ENCODE measurements around the gene DCPS.
A peak's percentile ranks its signal among the peaks of the same experiment; 100 is the strongest.
"Not testable (repeated sequence)": the region's sequence is repeated elsewhere in the genome, so short reads cannot be mapped to it uniquely, and the experiment has no call there.

The DCPS gene

GRCh38 chr11:126357969-126358762 lies 54.3 kb downstream of the DCPS start:
- Histone ChIP-seq H3K4me3 (ENCODE audit: low read length) (no peak overlapping the region), H3K9ac (ENCODE audit: low read depth, low read length) (no peak overlapping the region)

DNA sequence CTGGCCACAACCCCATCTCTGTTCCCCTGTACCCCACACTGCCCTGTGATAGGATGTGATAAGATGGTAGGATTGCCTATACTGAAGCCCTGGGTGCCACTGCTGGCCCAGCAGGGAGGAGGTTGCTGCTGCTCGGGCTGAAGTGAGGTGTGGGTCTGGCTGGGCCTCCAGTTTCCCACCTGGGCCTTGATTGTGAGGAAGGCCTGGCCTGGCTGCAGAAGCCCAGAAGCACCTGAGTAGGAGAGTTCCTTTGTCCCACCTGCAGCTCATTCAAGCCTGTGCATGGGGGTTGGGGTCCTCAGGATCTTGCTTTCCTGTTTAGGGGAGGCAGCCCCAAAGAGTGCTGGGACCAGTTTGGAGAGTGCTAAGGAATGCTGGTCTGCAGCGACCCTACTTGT lies 54.9 kb downstream of the DCPS start:
- Histone ChIP-seq H3K4me1 (ENCODE audit: control insufficient read depth, insufficient read depth, low read length) (peaks cover 33% of the 10 kb centered on the region), H3K9ac (ENCODE audit: low read depth, low read length) (no peak overlapping the region), H3K4me2 (ENCODE audit: low read length) (no peak overlapping the region)

More at GRCh38 chr11:126357969-126358762, 54.3 kb downstream of the DCPS start:
- Histone ChIP-seq H3K4me1 (ENCODE audit: control insufficient read depth, insufficient read depth, low read length) (peaks cover 39% of the 10 kb centered on the region), H3K36me3 (ENCODE audit: insufficient read depth, low read length) (no peaks in the 10 kb centered on the region), H3K4me2 (ENCODE audit: low read length) (peak overlapping the region; percentile 96), H3K27me3 (ENCODE audit: control insufficient read depth, insufficient read depth, low read length) (no peaks in the 10 kb centered on the region), H3K9me3 (replicated peaks; ENCODE audit: low read length) (no peaks in the 10 kb centered on the region)

DNA sequence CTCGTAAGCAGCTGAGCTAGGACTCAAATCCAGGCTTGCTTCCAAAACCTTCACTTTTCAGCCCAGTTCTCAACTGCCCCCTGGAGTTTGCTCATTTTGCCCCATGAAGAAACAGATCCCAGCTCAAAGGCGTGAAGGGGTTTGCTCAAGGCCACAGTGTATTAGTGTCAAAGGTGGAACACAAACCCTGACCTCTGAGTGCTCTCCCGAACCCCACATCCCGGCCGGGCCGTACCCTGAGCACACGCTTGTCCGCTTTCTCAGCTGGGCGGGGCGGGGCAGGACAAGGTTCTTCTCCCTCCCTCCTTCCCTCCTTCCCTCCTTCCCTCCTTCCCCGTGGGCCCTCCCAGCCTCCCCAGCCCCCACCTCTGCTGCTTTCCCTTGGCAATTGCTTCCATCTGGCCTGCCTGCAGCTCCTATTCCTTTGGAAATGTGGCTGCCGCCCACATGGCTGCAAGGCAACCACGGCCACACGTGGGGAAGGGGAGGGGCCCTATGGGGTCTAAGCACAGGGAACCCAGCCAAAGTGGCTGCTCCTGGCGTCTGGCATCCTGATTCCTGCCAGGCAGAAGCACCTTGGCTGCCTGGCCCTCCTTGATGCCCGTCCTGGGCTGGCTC lies 55.7 kb downstream of the DCPS start:
- Histone ChIP-seq H3K9me3 (replicated peaks; ENCODE audit: low read length) (no peaks in the 10 kb centered on the region), H3K36me3 (ENCODE audit: insufficient read depth, low read length) (peaks cover 3% of the 10 kb centered on the region), H3K4me1 (ENCODE audit: control insufficient read depth, insufficient read depth, low read length) (peaks cover 30% of the 10 kb centered on the region), H3K4me2 (ENCODE audit: low read length) (peak overlapping the region; percentile 9), H3K4me3 (ENCODE audit: low read length) (no peak overlapping the region), H3K27me3 (ENCODE audit: control insufficient read depth, insufficient read depth, low read length) (no peaks in the 10 kb centered on the region), H3K9ac (ENCODE audit: low read depth, low read length) (no peak overlapping the region)

More for the DNA sequence above, 54.9 kb downstream of the DCPS start:
- Histone ChIP-seq H3K36me3 (ENCODE audit: insufficient read depth, low read length) (peaks cover 2% of the 10 kb centered on the region), H3K9me3 (replicated peaks; ENCODE audit: low read length) (no peaks in the 10 kb centered on the region), H3K27me3 (ENCODE audit: control insufficient read depth, insufficient read depth, low read length) (no peaks in the 10 kb centered on the region), H3K4me3 (ENCODE audit: low read length) (no peak overlapping the region)

- Histone ChIP-seq H3K27me3 (ENCODE audit: control insufficient read depth, insufficient read depth, low read length) (no peaks in the 10 kb centered on the region), H3K4me1 (ENCODE audit: control insufficient read depth, insufficient read depth, low read length) (peaks cover 25% of the 10 kb centered on the region), H3K36me3 (ENCODE audit: insufficient read depth, low read length) (peaks cover 3% of the 10 kb centered on the region), H3K4me2 (ENCODE audit: low read length) (peak overlapping the region; percentile 9), H3K9ac (ENCODE audit: low read depth, low read length) (no peak overlapping the region), H3K9me3 (replicated peaks; ENCODE audit: low read length) (no peaks in the 10 kb centered on the region), H3K4me3 (ENCODE audit: low read length) (no peak overlapping the region)
Measured at GRCh38 chr11:126360049-126360446, 56.2 kb downstream of the DCPS start.

- no peaks in the 10 kb centered on the region for H3K9me3 ChIP-seq (replicated peaks; ENCODE audit: low read length)
- no peaks in the 10 kb centered on the region for H3K27me3 ChIP-seq (ENCODE audit: control insufficient read depth, insufficient read depth, low read length)
- no peak overlapping the region for H3K9ac ChIP-seq (ENCODE audit: low read depth, low read length)
- H3K4me3 ChIP-seq (ENCODE audit: low read length), result no peak overlapping the region
- no peak overlapping the region for H3K4me2 ChIP-seq (ENCODE audit: low read length)
- peaks cover 3% of the 10 kb centered on the region for H3K36me3 ChIP-seq (ENCODE audit: insufficient read depth, low read length)
- H3K4me1 ChIP-seq (ENCODE audit: control insufficient read depth, insufficient read depth, low read length), result peaks cover 19% of the 10 kb centered on the region
Measured at GRCh38 chr11:126361400-126361799, 57.5 kb downstream of the DCPS start.

DNA sequence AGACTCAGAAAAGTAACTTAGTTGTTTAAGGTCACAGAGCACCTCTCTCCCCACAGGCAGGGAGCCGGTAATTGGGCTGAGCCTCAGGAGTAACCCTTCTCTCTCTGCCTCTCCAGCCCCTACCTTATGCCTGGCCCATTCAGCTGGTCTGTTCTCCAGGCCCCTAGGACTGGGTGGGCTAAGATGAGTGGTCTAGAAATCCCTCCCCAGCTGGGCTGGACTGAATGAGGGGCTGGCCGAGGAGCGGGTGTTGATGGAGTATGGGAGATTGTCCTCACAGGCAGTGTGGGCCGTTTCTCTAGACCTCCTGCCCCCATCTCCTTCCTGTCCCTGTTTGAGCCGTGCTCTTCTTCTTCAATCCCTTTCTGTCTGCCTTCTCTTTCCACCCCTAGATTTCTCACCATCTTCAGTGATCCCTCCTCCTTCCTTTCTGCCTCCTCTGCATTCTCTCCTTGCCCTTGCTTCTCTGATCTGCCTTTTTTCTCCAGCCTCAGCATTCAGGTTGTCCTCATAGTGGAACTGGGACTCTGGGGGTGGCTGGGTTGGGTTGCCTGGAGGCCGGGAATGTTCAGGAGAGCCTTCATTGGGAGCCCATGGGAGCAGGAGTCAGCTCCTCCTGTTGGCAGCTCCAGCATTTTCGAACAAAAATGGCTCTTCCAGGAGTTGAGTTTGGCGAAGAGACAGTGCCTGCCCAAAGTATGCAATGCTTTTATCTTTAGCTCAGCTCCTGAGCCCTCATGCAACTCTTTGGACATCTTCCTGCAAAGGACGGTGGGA lies 59.2 kb downstream of the DCPS start:
- no peak overlapping the region for H3K4me2 ChIP-seq (ENCODE audit: low read length)
- peaks cover 3% of the 10 kb centered on the region for H3K36me3 ChIP-seq (ENCODE audit: insufficient read depth, low read length)
- H3K4me1 ChIP-seq (ENCODE audit: control insufficient read depth, insufficient read depth, low read length), result peaks cover 10% of the 10 kb centered on the region
- H3K4me3 ChIP-seq (ENCODE audit: low read length), result no peak overlapping the region
- no peak overlapping the region for H3K9ac ChIP-seq (ENCODE audit: low read depth, low read length)
- H3K9me3 ChIP-seq (replicated peaks; ENCODE audit: low read length), result no peaks in the 10 kb centered on the region
- H3K27me3 ChIP-seq (ENCODE audit: control insufficient read depth, insufficient read depth, low read length), result no peaks in the 10 kb centered on the region

DNA sequence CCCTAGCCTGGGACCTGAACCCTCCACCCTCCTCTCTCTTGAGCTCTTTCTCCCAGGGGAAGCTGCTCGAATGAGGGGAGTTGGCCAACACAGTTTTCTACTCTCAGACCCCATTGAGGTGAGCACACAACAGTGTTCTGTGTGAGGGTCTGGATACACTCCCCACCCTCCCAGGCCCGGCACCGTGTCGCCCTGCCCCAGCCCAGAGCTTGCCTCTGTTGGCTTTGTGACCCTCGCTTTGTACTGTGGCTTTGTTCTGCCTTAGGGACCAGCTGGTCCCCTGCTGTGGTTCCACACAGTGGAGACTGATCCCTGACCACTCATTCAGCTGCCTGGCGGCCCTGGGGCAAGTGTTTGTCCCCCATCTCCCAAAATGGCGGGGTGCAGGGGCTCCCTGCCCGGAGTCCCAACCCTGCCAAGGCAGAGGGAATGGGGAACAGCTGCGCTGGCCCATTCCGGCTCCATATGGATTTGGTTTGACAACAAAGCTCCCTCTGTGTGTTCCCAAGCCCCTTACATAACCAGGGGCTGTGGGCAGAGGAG lies 59.9 kb downstream of the DCPS start:
- H3K4me1 ChIP-seq (ENCODE audit: control insufficient read depth, insufficient read depth, low read length), result peaks cover 10% of the 10 kb centered on the region
- H3K9ac ChIP-seq (ENCODE audit: low read depth, low read length), result no peak overlapping the region
- H3K36me3 ChIP-seq (ENCODE audit: insufficient read depth, low read length), result peaks cover 3% of the 10 kb centered on the region
- H3K9me3 ChIP-seq (replicated peaks; ENCODE audit: low read length), result no peaks in the 10 kb centered on the region
- H3K27me3 ChIP-seq (ENCODE audit: control insufficient read depth, insufficient read depth, low read length), result no peaks in the 10 kb centered on the region
- H3K4me2 ChIP-seq (ENCODE audit: low read length), result no peak overlapping the region
- H3K4me3 ChIP-seq (ENCODE audit: low read length), result no peak overlapping the region

GRCh38 chr11:126364735-126365134 lies 60.9 kb downstream of the DCPS start:
- H3K9me3 ChIP-seq (replicated peaks; ENCODE audit: low read length); H3K36me3 ChIP-seq (ENCODE audit: insufficient read depth, low read length); H3K4me3 ChIP-seq (ENCODE audit: low read length); H3K9ac ChIP-seq (ENCODE audit: low read depth, low read length); H3K4me2 ChIP-seq (ENCODE audit: low read length); H3K4me1 ChIP-seq (ENCODE audit: control insufficient read depth, insufficient read depth, low read length); H3K27me3 ChIP-seq (ENCODE audit: control insufficient read depth, insufficient read depth, low read length): not testable (repeated sequence)

DNA sequence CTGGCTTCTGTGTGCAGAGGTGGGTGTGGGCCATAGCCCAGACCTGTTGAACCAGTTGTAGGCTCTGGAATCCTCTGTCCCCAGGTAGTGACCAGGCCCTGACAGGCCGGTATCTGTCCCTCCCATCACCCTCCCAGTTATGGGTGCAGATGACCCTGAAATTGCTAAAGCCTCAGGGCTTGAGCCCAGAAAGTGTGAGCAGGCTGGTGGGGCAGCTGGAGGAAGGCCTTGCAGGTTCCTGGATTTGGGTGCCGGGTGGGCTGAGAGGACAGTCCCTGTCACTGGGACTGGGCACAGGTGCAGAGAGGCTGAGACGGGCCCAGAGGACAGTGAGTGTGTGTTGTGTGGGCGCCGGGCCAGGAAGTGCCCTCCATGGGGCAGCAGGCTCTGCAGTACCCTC lies 61.6 kb downstream of the DCPS start:
- not testable (repeated sequence) for H3K4me2 ChIP-seq (ENCODE audit: low read length); H3K36me3 ChIP-seq (ENCODE audit: insufficient read depth, low read length); H3K4me1 ChIP-seq (ENCODE audit: control insufficient read depth, insufficient read depth, low read length); H3K27me3 ChIP-seq (ENCODE audit: control insufficient read depth, insufficient read depth, low read length); H3K9me3 ChIP-seq (replicated peaks; ENCODE audit: low read length); H3K9ac ChIP-seq (ENCODE audit: low read depth, low read length); H3K4me3 ChIP-seq (ENCODE audit: low read length)

GRCh38 chr11:126366064-126366822 lies 62.4 kb downstream of the DCPS start:
- H3K4me1 ChIP-seq (ENCODE audit: control insufficient read depth, insufficient read depth, low read length), result no peaks in the 10 kb centered on the region
- no peak overlapping the region for H3K4me2 ChIP-seq (ENCODE audit: low read length)
- peaks cover 3% of the 10 kb centered on the region for H3K36me3 ChIP-seq (ENCODE audit: insufficient read depth, low read length)
- H3K27me3 ChIP-seq (ENCODE audit: control insufficient read depth, insufficient read depth, low read length), result no peaks in the 10 kb centered on the region
- H3K4me3 ChIP-seq (ENCODE audit: low read length), result no peak overlapping the region
- no peak overlapping the region for H3K9ac ChIP-seq (ENCODE audit: low read depth, low read length)
- no peaks in the 10 kb centered on the region for H3K9me3 ChIP-seq (replicated peaks; ENCODE audit: low read length)
